ENCODE results near the gene SAMD4A. TPM values are rescaled to one million over a fixed set of nuclear protein-coding genes. Genes with fewer than 3 reads are reported as not detected.

The SAMD4A gene
- total and polyA plus RNA-seq, 2 donors (not counting 1 experiment from before 2014, with no cell fraction given) = 9.3 to 39.8 TPM

GRCh38 chr14:54653712-54654469 lies 87.0 kb downstream of the SAMD4A start:
- Histone ChIP-seq H2AFZ (ENCODE audit: low read length) (no peak overlapping the region), H3K4me3 (replicated peaks in 1 of 4; ENCODE audit: control extremely low read depth in 1 of 4, insufficient read depth in 1 of 4, low read depth in 3 of 4, low read length in 4 of 4) (no peak overlapping the region), H3K9ac (ENCODE audit: insufficient read depth, low read length) (no peak overlapping the region), H3K79me2 (ENCODE audit: control insufficient read depth, insufficient read depth, low read length) (peaks cover 73% of the 10 kb centered on the region), H3K36me3 (ENCODE audit: control insufficient read depth, insufficient read depth, low read length) (peaks cover 2% of the 10 kb centered on the region), H4K20me1 (ENCODE audit: control insufficient read depth, extremely low read depth, insufficient read depth, low read length) (no peaks in the 10 kb centered on the region), H3K27ac (ENCODE audit: insufficient read depth, low read length) (peak overlapping the region; percentile 96), H3K4me1 (ENCODE audit: control insufficient read depth, extremely low read depth, insufficient read depth, low read length) (peaks cover 38% of the 10 kb centered on the region), H3K4me2 (ENCODE audit: extremely low read depth, insufficient read depth, low read length) (peak overlapping the region; percentile 36), H3K9me3 (ENCODE audit: control insufficient read depth, insufficient read depth, low read depth, low read length) (no peaks in the 10 kb centered on the region), H3K27me3 (ENCODE audit: control insufficient read depth, insufficient read depth, low read length) (no peaks in the 10 kb centered on the region)
- DNase-seq (ENCODE audit: low read depth in 2 of 2) = peak; percentile 71 to 91
- no peak for TF ChIP-seq EZH2 (IDR thresholded peaks at IDR 0.05; ENCODE audit: low read length, missing control alignments)
- no peak for TF ChIP-seq CTCF (conservative IDR thresholded peaks at IDR 0.05 in 1 of 2, IDR thresholded peaks at IDR 0.05 in 1 of 2; ENCODE audit: low read depth in 1 of 2, low read length in 2 of 2)

- no peak for DNase-seq (ENCODE audit: low read depth in 2 of 2)
- Histone ChIP-seq H3K79me2 (ENCODE audit: control insufficient read depth, insufficient read depth, low read length) (peaks cover 73% of the 10 kb centered on the region), H3K9ac (ENCODE audit: insufficient read depth, low read length) (no peak overlapping the region), H3K4me1 (ENCODE audit: control insufficient read depth, extremely low read depth, insufficient read depth, low read length) (peaks cover 34% of the 10 kb centered on the region), H3K4me2 (ENCODE audit: extremely low read depth, insufficient read depth, low read length) (no peak overlapping the region), H3K4me3 (replicated peaks in 1 of 4; ENCODE audit: control extremely low read depth in 1 of 4, insufficient read depth in 1 of 4, low read depth in 3 of 4, low read length in 4 of 4) (no peak overlapping the region), H3K9me3 (ENCODE audit: control insufficient read depth, insufficient read depth, low read depth, low read length) (no peaks in the 10 kb centered on the region), H2AFZ (ENCODE audit: low read length) (no peak overlapping the region), H3K27me3 (ENCODE audit: control insufficient read depth, insufficient read depth, low read length) (no peaks in the 10 kb centered on the region), H3K27ac (ENCODE audit: insufficient read depth, low read length) (peak overlapping the region; percentile 96), H4K20me1 (ENCODE audit: control insufficient read depth, extremely low read depth, insufficient read depth, low read length) (no peaks in the 10 kb centered on the region), H3K36me3 (ENCODE audit: control insufficient read depth, insufficient read depth, low read length) (peaks cover 2% of the 10 kb centered on the region)
- TF ChIP-seq CTCF (conservative IDR thresholded peaks at IDR 0.05 in 1 of 2, IDR thresholded peaks at IDR 0.05 in 1 of 2; ENCODE audit: low read depth in 1 of 2, low read length in 2 of 2) (no peak), EZH2 (IDR thresholded peaks at IDR 0.05; ENCODE audit: low read length, missing control alignments) (no peak)
Measured at GRCh38 chr14:54654605-54655004, 87.7 kb downstream of the SAMD4A start.

GRCh38 chr14:54658836-54659235 lies 91.9 kb downstream of the SAMD4A start:
- H3K4me3 ChIP-seq (replicated peaks in 1 of 4; ENCODE audit: control extremely low read depth in 1 of 4, insufficient read depth in 1 of 4, low read depth in 3 of 4, low read length in 4 of 4) = no peak overlapping the region
- TF ChIP-seq EZH2 (IDR thresholded peaks at IDR 0.05; ENCODE audit: low read length, missing control alignments) (no peak), CTCF (conservative IDR thresholded peaks at IDR 0.05 in 1 of 2, IDR thresholded peaks at IDR 0.05 in 1 of 2; ENCODE audit: low read depth in 1 of 2, low read length in 2 of 2) (no peak)
- peaks cover 7% of the 10 kb centered on the region for H3K4me1 ChIP-seq (ENCODE audit: control insufficient read depth, extremely low read depth, insufficient read depth, low read length)
- H3K36me3 ChIP-seq (ENCODE audit: control insufficient read depth, insufficient read depth, low read length) = peaks cover 2% of the 10 kb centered on the region
- peaks cover 75% of the 10 kb centered on the region for H3K79me2 ChIP-seq (ENCODE audit: control insufficient read depth, insufficient read depth, low read length)
- no peaks in the 10 kb centered on the region for H3K27me3 ChIP-seq (ENCODE audit: control insufficient read depth, insufficient read depth, low read length)
- no peaks in the 10 kb centered on the region for H4K20me1 ChIP-seq (ENCODE audit: control insufficient read depth, extremely low read depth, insufficient read depth, low read length)
- no peak overlapping the region for H2AFZ ChIP-seq (ENCODE audit: low read length)
- no peak overlapping the region for H3K9ac ChIP-seq (ENCODE audit: insufficient read depth, low read length)
- H3K27ac ChIP-seq (ENCODE audit: insufficient read depth, low read length) = no peak overlapping the region
- H3K4me2 ChIP-seq (ENCODE audit: extremely low read depth, insufficient read depth, low read length) = no peak overlapping the region
- no peaks in the 10 kb centered on the region for H3K9me3 ChIP-seq (ENCODE audit: control insufficient read depth, insufficient read depth, low read depth, low read length)
- no peak for DNase-seq (ENCODE audit: low read depth in 2 of 2)

Measured in fibroblast of lung (primary cell).